ENCODE data around the gene AP1M1.

Gene AP1M1

GRCh38 chr19:16208847-16209665, 11.3 kb downstream of the AP1M1 start:
- no peak for DNase-seq

- DNase-seq, result no peak
Observed at GRCh38 chr19:16210168-16210567, 12.5 kb downstream of the AP1M1 start.

GRCh38 chr19:16213076-16213475, 15.4 kb downstream of the AP1M1 start:
- no peak for DNase-seq

GRCh38 chr19:16216744-16217670, 19.3 kb downstream of the AP1M1 start:
- no peak for DNase-seq

GRCh38 chr19:16217716-16218451, 20.2 kb downstream of the AP1M1 start:
- no peak for DNase-seq

- DNase-seq, result no peak
Observed at GRCh38 chr19:16218851-16219250, 21.1 kb downstream of the AP1M1 start.

GRCh38 chr19:16222806-16223205, 25.1 kb downstream of the AP1M1 start:
- DNase-seq, result no peak

GRCh38 chr19:16223746-16224145, 26.0 kb downstream of the AP1M1 start:
- no peak for DNase-seq

- DNase-seq, result no peak
Observed at GRCh38 chr19:16224293-16225045, 26.8 kb downstream of the AP1M1 start.

- no peak for DNase-seq
Observed at GRCh38 chr19:16225279-16226183, 27.8 kb downstream of the AP1M1 start.

GRCh38 chr19:16226184-16226591, 28.5 kb downstream of the AP1M1 start:
- DNase-seq, result no peak

- DNase-seq, result no peak
Observed at GRCh38 chr19:16226878-16227836, 29.4 kb downstream of the AP1M1 start.

GRCh38 chr19:16227837-16228636, 30.3 kb downstream of the AP1M1 start:
- no peak for DNase-seq

GRCh38 chr19:16228637-16229321, 31.1 kb downstream of the AP1M1 start:
- DNase-seq, result no peak

- no peak for DNase-seq
Observed at GRCh38 chr19:16229322-16229641, 31.6 kb downstream of the AP1M1 start.

GRCh38 chr19:16232127-16232526, 34.4 kb downstream of the AP1M1 start:
- no peak for DNase-seq

- no peak for DNase-seq
Observed at GRCh38 chr19:16232568-16232967, 34.9 kb downstream of the AP1M1 start.

GRCh38 chr19:16233081-16233776, 35.5 kb downstream of the AP1M1 start:
- DNase-seq, result no peak
